ENCODE measurements around the gene MAB21L4. TPM values are rescaled to one million over a fixed set of nuclear protein-coding genes. Genes with fewer than 3 reads are reported as not detected.

MAB21L4 gene
- total RNA-seq, 2 donors from 2014 or later: 1.1 to 3.5 TPM

DNA sequence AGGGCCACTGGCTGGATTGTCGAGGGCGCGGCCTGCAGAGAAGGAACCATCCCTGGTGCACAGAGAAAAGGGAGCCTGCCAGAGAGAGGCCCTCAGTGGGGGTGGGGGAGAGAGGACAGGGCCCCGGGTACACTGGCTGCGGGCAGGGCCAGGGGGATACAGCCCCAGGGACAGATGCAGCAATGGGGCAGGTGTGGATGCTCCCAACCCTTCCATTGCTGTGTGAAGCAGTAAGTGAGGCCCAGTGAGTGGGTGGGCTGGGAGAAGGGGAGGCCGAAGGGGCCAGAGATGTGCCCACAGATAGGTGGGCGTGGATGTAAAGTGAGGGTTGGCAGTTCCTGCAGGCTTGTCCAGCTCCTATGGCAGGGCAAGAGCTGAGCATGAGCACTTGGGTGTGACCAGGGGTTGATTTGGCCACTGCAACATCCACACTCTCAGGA is 19.9 kb downstream of the MAB21L4 start:
- 80% methylated on average over 7 of the region's 7 CpGs for WGBS
- Histone ChIP-seq H3K4me3 (no peak overlapping the region), H3K27ac (no peak overlapping the region), H3K27me3 (replicated peaks; ENCODE audit: insufficient read depth) (no peaks in the 10 kb centered on the region), H3K36me3 (no peaks in the 10 kb centered on the region), H3K4me1 (replicated peaks) (no peaks in the 10 kb centered on the region), H3K9me3 (no peaks in the 10 kb centered on the region)
- TF ChIP-seq POLR2AphosphoS5 (IDR thresholded peaks at IDR 0.05) (no peak), POLR2A (IDR thresholded peaks at IDR 0.05) (no peak)
- TF ChIP-seq, protein P1, sequence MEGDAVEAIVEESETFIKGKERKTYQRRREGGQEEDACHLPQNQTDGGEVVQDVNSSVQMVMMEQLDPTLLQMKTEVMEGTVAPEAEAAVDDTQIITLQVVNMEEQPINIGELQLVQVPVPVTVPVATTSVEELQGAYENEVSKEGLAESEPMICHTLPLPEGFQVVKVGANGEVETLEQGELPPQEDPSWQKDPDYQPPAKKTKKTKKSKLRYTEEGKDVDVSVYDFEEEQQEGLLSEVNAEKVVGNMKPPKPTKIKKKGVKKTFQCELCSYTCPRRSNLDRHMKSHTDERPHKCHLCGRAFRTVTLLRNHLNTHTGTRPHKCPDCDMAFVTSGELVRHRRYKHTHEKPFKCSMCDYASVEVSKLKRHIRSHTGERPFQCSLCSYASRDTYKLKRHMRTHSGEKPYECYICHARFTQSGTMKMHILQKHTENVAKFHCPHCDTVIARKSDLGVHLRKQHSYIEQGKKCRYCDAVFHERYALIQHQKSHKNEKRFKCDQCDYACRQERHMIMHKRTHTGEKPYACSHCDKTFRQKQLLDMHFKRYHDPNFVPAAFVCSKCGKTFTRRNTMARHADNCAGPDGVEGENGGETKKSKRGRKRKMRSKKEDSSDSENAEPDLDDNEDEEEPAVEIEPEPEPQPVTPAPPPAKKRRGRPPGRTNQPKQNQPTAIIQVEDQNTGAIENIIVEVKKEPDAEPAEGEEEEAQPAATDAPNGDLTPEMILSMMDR (IDR thresholded peaks at IDR 0.05): no peak
- intact Hi-C loops (cut with DNase I): no loop called here
- no peak for DNase-seq (ENCODE audit: low spot score)

DNA sequence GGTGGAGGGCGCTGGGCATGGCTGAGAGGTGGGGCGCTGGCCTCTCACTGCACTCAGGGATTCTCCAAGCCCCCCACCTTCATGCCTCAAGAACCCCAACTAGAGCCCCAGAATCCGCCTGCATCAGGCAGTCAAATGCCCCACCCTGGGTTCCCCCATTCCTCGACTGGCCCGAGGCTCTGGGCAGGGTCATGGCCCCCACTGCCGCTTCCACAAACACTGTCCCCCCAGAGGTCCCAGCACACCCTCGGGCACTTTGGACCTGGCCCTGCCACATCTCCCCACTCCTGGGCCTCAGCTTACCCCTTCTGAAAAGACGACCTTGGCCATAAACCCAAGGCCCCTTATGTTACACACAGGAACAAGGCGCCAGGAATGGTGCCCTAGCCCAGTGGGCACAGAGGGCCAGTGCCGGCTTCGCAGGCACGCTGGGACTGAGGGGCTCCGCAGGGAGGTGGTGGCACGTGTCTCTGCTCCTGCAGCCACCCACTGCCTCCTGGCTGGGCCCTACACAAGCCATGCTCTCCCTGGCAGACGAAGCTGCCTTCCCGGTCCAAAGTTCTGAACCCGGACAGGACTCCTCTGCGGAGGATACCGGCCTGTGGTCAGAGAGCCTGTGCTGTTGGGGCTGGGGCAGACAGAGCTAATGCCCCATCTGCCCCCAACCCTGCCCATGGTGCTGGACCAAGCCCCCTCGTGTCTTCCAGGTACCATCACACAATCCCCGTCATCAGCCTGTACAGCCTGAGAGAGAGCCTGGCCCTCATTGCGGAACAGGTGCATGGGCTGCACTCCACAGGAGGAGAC is 20.5 kb downstream of the MAB21L4 start:
- intact Hi-C loops (cut with DNase I): no loop called here
- no peak for DNase-seq (ENCODE audit: low spot score)
- no peak overlapping the region for H3K4me3 ChIP-seq
- no peaks in the 10 kb centered on the region for H3K4me1 ChIP-seq (replicated peaks)
- no peak overlapping the region for H3K27ac ChIP-seq
- H3K36me3 ChIP-seq: no peaks in the 10 kb centered on the region
- no peaks in the 10 kb centered on the region for H3K27me3 ChIP-seq (replicated peaks; ENCODE audit: insufficient read depth)
- TF ChIP-seq, protein P1 (IDR thresholded peaks at IDR 0.05): no peak
- no peak for TF ChIP-seq POLR2A (IDR thresholded peaks at IDR 0.05)
- TF ChIP-seq POLR2AphosphoS5 (IDR thresholded peaks at IDR 0.05): no peak
- 92% methylated on average over 18 of the region's 22 CpGs for WGBS
- no peaks in the 10 kb centered on the region for H3K9me3 ChIP-seq

DNA sequence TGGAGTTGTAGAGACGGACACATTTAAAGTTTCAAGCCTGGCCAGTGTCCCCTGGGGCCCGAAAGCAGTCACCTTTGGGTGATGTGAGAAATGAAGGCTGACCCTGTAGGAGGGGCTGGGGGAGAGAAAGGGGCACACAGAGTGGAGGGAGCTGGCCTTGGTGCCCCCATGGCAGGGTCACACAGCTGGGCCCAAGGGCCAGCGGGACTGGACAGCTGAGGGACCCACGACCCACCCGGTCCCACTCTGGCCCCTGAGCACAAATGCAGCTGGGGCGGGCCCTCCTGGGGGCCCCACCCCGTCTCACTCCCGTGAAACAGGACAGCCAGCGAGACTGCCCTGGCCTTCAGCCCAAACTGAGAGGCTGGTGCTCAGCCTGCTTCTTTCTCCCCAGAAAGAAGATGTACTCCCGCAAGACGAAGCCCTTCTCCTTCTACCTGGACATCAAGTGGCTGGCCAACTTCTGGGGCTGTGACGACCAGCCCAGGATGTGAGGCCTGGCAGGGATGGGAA is 21.2 kb downstream of the MAB21L4 start:
- WGBS: 91% methylated on average over 12 of the region's 12 CpGs
- Histone ChIP-seq H3K9me3 (no peaks in the 10 kb centered on the region), H3K4me3 (no peak overlapping the region), H3K36me3 (no peaks in the 10 kb centered on the region), H3K4me1 (replicated peaks) (no peaks in the 10 kb centered on the region), H3K27ac (no peak overlapping the region), H3K27me3 (replicated peaks; ENCODE audit: insufficient read depth) (no peaks in the 10 kb centered on the region)
- intact Hi-C loops (cut with DNase I): no loop called here
- DNase-seq (ENCODE audit: low spot score): no peak
- TF ChIP-seq POLR2AphosphoS5 (IDR thresholded peaks at IDR 0.05): no peak
- no peak for TF ChIP-seq POLR2A (IDR thresholded peaks at IDR 0.05)
- TF ChIP-seq, protein P1 (IDR thresholded peaks at IDR 0.05): no peak

DNA sequence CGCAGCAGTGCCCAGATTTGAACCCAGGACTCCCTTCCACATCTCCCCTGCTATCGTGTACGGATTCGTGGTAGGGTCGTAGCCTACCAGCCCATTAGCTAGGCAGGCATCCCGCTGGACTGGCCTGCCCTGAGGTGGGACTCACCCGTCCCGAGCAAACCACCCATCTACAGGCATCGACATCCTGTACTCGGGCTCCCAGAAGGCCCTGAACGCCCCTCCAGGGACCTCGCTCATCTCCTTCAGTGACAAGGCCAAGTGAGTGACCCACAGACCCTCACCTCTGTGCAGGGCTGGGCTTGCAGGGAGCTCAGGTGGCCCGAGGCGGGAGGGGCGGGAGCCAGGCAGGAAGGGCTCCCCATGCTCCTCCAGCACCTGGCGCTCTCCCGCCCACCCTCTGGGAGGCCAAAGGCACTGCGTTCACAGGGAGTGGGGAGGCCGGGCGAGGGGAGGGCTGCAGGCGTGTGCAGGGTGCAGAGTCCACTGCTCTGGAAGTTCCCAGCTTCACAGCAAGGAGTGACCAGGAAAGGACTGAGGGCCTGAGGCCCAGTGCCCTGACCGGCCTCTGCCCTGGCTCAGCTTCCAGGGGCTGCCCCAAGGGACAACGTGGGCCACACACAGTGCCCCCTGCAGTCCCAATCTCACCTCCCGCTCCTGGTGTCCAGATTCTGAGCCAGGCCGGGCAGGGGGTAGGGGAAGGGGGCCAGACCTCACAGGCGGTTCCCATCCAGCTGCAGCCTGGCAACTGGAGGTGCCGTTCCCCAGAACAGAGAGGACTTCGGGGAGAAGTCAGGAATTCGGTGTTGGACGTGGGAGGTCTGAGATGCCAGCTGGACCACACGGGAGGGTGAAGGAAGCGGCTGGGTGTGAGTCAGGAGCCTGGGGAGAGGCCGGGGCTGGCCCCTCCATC is 21.9 kb downstream of the MAB21L4 start:
- no peak for DNase-seq (ENCODE audit: low spot score)
- Histone ChIP-seq H3K9me3 (no peaks in the 10 kb centered on the region), H3K4me3 (no peak overlapping the region), H3K4me1 (replicated peaks) (no peaks in the 10 kb centered on the region), H3K36me3 (no peaks in the 10 kb centered on the region), H3K27me3 (replicated peaks; ENCODE audit: insufficient read depth) (no peaks in the 10 kb centered on the region), H3K27ac (no peak overlapping the region)
- intact Hi-C loops (cut with DNase I): no loop called here
- TF ChIP-seq POLR2AphosphoS5 (IDR thresholded peaks at IDR 0.05) (no peak), POLR2A (IDR thresholded peaks at IDR 0.05) (no peak)
- TF ChIP-seq, protein P1 (IDR thresholded peaks at IDR 0.05): no peak
- WGBS: 79% methylated on average over 33 of the region's 33 CpGs

Measured in prostate gland (tissue), 2 donors.